SK-N-SH treated with all-trans-retinoic acid at 6 μM for 48 hours (cell line): Measurements from ENCODE around the gene DYNC1LI1.

Source experiments
- ARNTL ChIP-seq: fragments of 450-650 bp; formaldehyde crosslinking; IDR thresholded peaks from 2 replicates; pipeline ENCODE4 v1.5.0; 2020; ENCODE audit warnings: low read depth, mild to moderate bottlenecking, moderate library complexity, borderline replicate concordance
- BACH2 ChIP-seq: fragments of 250-450 bp; sonication (Bioruptor Pico); IDR thresholded peaks from 2 replicates; pipeline ENCODE4 v1.9.0; 2021; ENCODE audit warnings: mild to moderate bottlenecking, borderline replicate concordance
- CREB5 ChIP-seq: fragments of 250-450 bp; sonication (Bioruptor Pico); IDR thresholded peaks from 2 replicates; pipeline ENCODE4 v1.5.1; 2020; ENCODE audit warnings: low read depth, mild to moderate bottlenecking, moderate library complexity
- CSDC2 ChIP-seq: fragments of 250-450 bp; sonication (Bioruptor Pico); IDR thresholded peaks from 2 replicates; pipeline ENCODE4 v1.5.0; 2020; ENCODE audit warnings: mild to moderate bottlenecking, moderate library complexity
- CSRNP3 ChIP-seq: fragments of 250-450 bp; sonication (Bioruptor Pico); IDR thresholded peaks from 2 replicates; pipeline ENCODE4 v1.5.1; 2021; ENCODE audit warnings: mild to moderate bottlenecking, moderate library complexity
- ISL1 ChIP-seq: fragments of 250-450 bp; sonication (Bioruptor Pico); IDR thresholded peaks from 2 replicates; pipeline ENCODE4 v2.1.2; 2022; ENCODE audit warnings: mild to moderate bottlenecking, moderate library complexity
- OSR1 ChIP-seq: fragments of 250-450 bp; sonication (Bioruptor Pico); IDR thresholded peaks from 2 replicates; pipeline ENCODE4 v1.8.0; 2022; ENCODE audit warnings: moderate library complexity, mild to moderate bottlenecking, inconsistent platforms
- RARB ChIP-seq: fragments of 250-450 bp; sonication (Bioruptor Pico); IDR thresholded peaks from 2 replicates; pipeline ENCODE4 v1.8.0; 2021; ENCODE audit warnings: mild to moderate bottlenecking, moderate library complexity
- SNAI2 ChIP-seq: fragments of 250-450 bp; sonication (Bioruptor Pico); IDR thresholded peaks from 2 replicates; pipeline ENCODE4 v1.5.0; 2020; ENCODE audit warnings: mild to moderate bottlenecking, moderate library complexity
- TOX ChIP-seq: fragments of 250-450 bp; sonication (Bioruptor Pico); IDR thresholded peaks from 2 replicates; pipeline ENCODE4 v1.8.0; 2021; ENCODE audit warnings: mild to moderate bottlenecking, moderate library complexity, borderline replicate concordance
- ZFP3 ChIP-seq: fragments of 250-450 bp; sonication (Bioruptor Pico); IDR thresholded peaks from 2 replicates; pipeline ENCODE4 v1.5.0; 2020; ENCODE audit warnings: mild to moderate bottlenecking, moderate library complexity
- ZFP30 ChIP-seq: fragments of 450-650 bp; formaldehyde crosslinking; IDR thresholded peaks from 2 replicates; pipeline ENCODE4 v1.5.0; 2022; ENCODE audit warnings: mild to moderate bottlenecking, moderate library complexity
- ZNF565 ChIP-seq: fragments of 450-650 bp; formaldehyde crosslinking; conservative IDR thresholded peaks from 2 replicates; pipeline ENCODE4 v1.5.0; 2020; ENCODE audit warnings: low read depth, mild to moderate bottlenecking, moderate library complexity
- ZNF8 ChIP-seq: fragments of 450-650 bp; formaldehyde crosslinking; IDR thresholded peaks from 2 replicates; pipeline ENCODE4 v1.5.0; 2020; ENCODE audit warnings: mild to moderate bottlenecking, moderate library complexity

- no peak for TF ChIP-seq ARNTL (CRISPR knock-in tag)
- TF ChIP-seq ZNF8 (CRISPR knock-in tag), result no peak
- TF ChIP-seq CSRNP3, result no peak
- no peak for TF ChIP-seq ZFP30
- no peak for TF ChIP-seq ISL1 (CRISPR knock-in tag)
- no peak for TF ChIP-seq ZNF565 (CRISPR knock-in tag)
- no peak for TF ChIP-seq OSR1 (CRISPR knock-in tag)
- TF ChIP-seq CREB5 (CRISPR knock-in tag), result no peak
- no peak for TF ChIP-seq BACH2 (CRISPR knock-in tag)
- no peak for TF ChIP-seq TOX (CRISPR knock-in tag)
- no peak for TF ChIP-seq ZFP3 (CRISPR knock-in tag)
- TF ChIP-seq CSDC2 (CRISPR knock-in tag), result no peak
- no peak for TF ChIP-seq RARB (CRISPR knock-in tag)
- TF ChIP-seq SNAI2 (CRISPR knock-in tag), result no peak
Observed at GRCh38 chr3:32553973-32554372, 16.7 kb downstream of the DYNC1LI1 start.
